Measurements from ENCODE around the gene SMYD3.

The SMYD3 gene

GRCh38 chr1:246540738-246541491, 33.8 kb upstream of the SMYD3 start:
- DNase-seq (ENCODE audit: extremely low spot score), result no peak
- POLR2A ChIA-PET, result no interaction called here
- CTCF ChIA-PET, result no interaction called here
- TF ChIP-seq SUZ12 (IDR thresholded peaks at IDR 0.05), result no peak
- no peak for TF ChIP-seq ARNT (IDR thresholded peaks at IDR 0.05)
- TF ChIP-seq BHLHE40 (IDR thresholded peaks at IDR 0.05; ENCODE audit: borderline replicate concordance), result no peak
- TF ChIP-seq HDGF (IDR thresholded peaks at IDR 0.05; ENCODE audit: borderline replicate concordance), result no peak
- TF ChIP-seq ELF4 (IDR thresholded peaks at IDR 0.05), result no peak
- TF ChIP-seq LEF1 (IDR thresholded peaks at IDR 0.05; ENCODE audit: borderline replicate concordance), result no peak
- TF ChIP-seq L3MBTL2 (conservative IDR thresholded peaks at IDR 0.05), result no peak
- no peak for TF ChIP-seq SP1 (IDR thresholded peaks at IDR 0.05)
- TF ChIP-seq NFRKB (IDR thresholded peaks at IDR 0.05), result no peak
- TF ChIP-seq CTBP1 (IDR thresholded peaks at IDR 0.05; ENCODE audit: borderline replicate concordance), result no peak
- TF ChIP-seq FOXK2 (IDR thresholded peaks at IDR 0.05), result no peak
- TF ChIP-seq FOXM1 (IDR thresholded peaks at IDR 0.05; ENCODE audit: borderline replicate concordance), result no peak
- no peak for TF ChIP-seq FOXA1 (IDR thresholded peaks at IDR 0.05)

DNA sequence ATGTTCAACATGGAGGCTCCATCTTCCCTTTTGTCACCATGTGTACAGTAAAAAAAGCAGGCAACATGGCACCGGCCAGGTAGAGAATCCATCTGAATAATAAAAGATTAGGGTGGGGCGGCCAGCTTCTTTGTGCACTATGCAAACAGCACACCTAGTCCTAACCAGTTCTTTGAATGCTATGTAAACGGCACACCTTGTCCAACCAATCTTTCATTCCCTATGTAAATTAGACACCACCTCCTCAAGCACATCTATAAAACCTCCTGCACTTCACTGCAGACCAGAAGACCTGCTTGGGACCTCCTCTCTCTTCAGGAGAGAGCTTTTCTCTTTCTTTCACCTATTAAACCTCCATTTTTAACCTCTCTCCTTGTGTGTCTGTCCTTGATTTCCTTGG, 30.8 kb upstream of the SMYD3 start:
- POLR2A ChIA-PET, result no interaction called here
- TF ChIP-seq LEF1 (IDR thresholded peaks at IDR 0.05; ENCODE audit: borderline replicate concordance) (no peak), ARNT (IDR thresholded peaks at IDR 0.05) (no peak), NFRKB (IDR thresholded peaks at IDR 0.05) (no peak), SUZ12 (IDR thresholded peaks at IDR 0.05) (no peak), SP1 (IDR thresholded peaks at IDR 0.05) (no peak), HDGF (IDR thresholded peaks at IDR 0.05; ENCODE audit: borderline replicate concordance) (no peak), L3MBTL2 (conservative IDR thresholded peaks at IDR 0.05) (no peak), ELF4 (IDR thresholded peaks at IDR 0.05) (no peak), CTBP1 (IDR thresholded peaks at IDR 0.05; ENCODE audit: borderline replicate concordance) (no peak), FOXM1 (IDR thresholded peaks at IDR 0.05; ENCODE audit: borderline replicate concordance) (no peak), FOXA1 (IDR thresholded peaks at IDR 0.05) (no peak), BHLHE40 (IDR thresholded peaks at IDR 0.05; ENCODE audit: borderline replicate concordance) (no peak), PKNOX1 (IDR thresholded peaks at IDR 0.05) (no peak), TARDBP (IDR thresholded peaks at IDR 0.05) (no peak)
- CTCF ChIA-PET, result no interaction called here
- DNase-seq (ENCODE audit: extremely low spot score), result no peak

DNA sequence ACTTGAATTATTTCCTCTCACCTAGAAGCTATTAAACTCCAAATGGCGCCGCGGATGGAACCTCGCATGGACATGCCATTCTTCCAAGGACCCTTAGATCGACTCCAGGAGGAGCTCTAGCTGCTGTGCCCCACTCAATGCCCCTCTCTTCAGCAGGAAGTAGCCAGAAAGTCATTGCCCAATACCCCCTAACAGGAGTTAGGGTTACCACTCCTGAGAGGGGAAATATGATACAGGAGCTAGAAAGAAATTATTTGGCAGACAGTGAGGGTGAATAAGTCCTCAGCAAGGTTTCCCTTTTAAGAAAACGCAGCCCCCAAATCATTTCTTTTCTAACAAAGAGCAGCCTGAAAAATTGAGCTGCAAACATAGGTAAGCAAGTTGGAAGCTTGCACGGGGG, 30.4 kb upstream of the SMYD3 start:
- ChIA-PET POLR2A (no interaction called here), CTCF (no interaction called here)
- no peak for DNase-seq (ENCODE audit: extremely low spot score)
- TF ChIP-seq NFRKB (IDR thresholded peaks at IDR 0.05) (no peak), CTBP1 (IDR thresholded peaks at IDR 0.05; ENCODE audit: borderline replicate concordance) (no peak), FOXA1 (IDR thresholded peaks at IDR 0.05) (no peak), SP1 (IDR thresholded peaks at IDR 0.05) (no peak), TARDBP (IDR thresholded peaks at IDR 0.05) (no peak), ARNT (IDR thresholded peaks at IDR 0.05) (no peak), ZNF384 (IDR thresholded peaks at IDR 0.05) (no peak), PKNOX1 (IDR thresholded peaks at IDR 0.05) (no peak), LEF1 (IDR thresholded peaks at IDR 0.05; ENCODE audit: borderline replicate concordance) (no peak)

GRCh38 chr1:246534114-246534513, 27.0 kb upstream of the SMYD3 start:
- ChIA-PET POLR2A (no interaction called here), CTCF (no interaction called here)
- TF ChIP-seq L3MBTL2 (conservative IDR thresholded peaks at IDR 0.05) (no peak), ZNF384 (IDR thresholded peaks at IDR 0.05) (no peak)
- no peak for DNase-seq (ENCODE audit: extremely low spot score)

GRCh38 chr1:246533371-246533905, 26.4 kb upstream of the SMYD3 start:
- POLR2A ChIA-PET, result no interaction called here
- CTCF ChIA-PET, result no interaction called here
- no peak for DNase-seq (ENCODE audit: extremely low spot score)
- TF ChIP-seq BHLHE40 (IDR thresholded peaks at IDR 0.05; ENCODE audit: borderline replicate concordance) (no peak), TARDBP (IDR thresholded peaks at IDR 0.05) (no peak), CTBP1 (IDR thresholded peaks at IDR 0.05; ENCODE audit: borderline replicate concordance) (no peak), FOXM1 (IDR thresholded peaks at IDR 0.05; ENCODE audit: borderline replicate concordance) (no peak), FOXK2 (IDR thresholded peaks at IDR 0.05) (no peak), LEF1 (IDR thresholded peaks at IDR 0.05; ENCODE audit: borderline replicate concordance) (no peak), ELF4 (IDR thresholded peaks at IDR 0.05) (no peak), NFRKB (IDR thresholded peaks at IDR 0.05) (no peak), L3MBTL2 (conservative IDR thresholded peaks at IDR 0.05) (no peak), HDGF (IDR thresholded peaks at IDR 0.05; ENCODE audit: borderline replicate concordance) (no peak), ZNF384 (IDR thresholded peaks at IDR 0.05) (no peak), PKNOX1 (IDR thresholded peaks at IDR 0.05) (no peak), FOXA1 (IDR thresholded peaks at IDR 0.05) (no peak), SP1 (IDR thresholded peaks at IDR 0.05) (no peak), ARNT (IDR thresholded peaks at IDR 0.05) (no peak), SUZ12 (IDR thresholded peaks at IDR 0.05) (no peak)

DNA sequence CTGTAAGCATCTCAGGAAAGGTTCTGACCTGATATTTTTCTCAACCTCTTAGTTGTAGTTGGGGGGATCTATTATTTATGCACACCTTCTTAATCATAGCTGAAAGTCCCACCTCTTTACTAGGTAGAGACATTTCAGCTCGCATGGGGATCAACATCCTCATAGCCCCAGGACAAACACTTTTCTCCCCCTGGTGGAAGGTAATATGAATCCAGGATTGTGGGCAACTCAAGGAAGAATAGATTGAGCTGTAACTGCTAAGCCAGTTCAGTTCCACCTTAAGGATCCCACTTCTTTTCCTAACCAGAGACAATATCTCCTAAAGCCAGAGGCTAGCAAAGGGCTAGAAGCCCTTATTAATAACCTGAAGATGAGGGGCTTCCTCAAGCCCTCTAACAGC, 25.4 kb upstream of the SMYD3 start:
- POLR2A ChIA-PET, result no interaction called here
- no peak for DNase-seq (ENCODE audit: extremely low spot score)
- CTCF ChIA-PET, result no interaction called here
- TF ChIP-seq BHLHE40 (IDR thresholded peaks at IDR 0.05; ENCODE audit: borderline replicate concordance) (no peak), CTBP1 (IDR thresholded peaks at IDR 0.05; ENCODE audit: borderline replicate concordance) (no peak), NFRKB (IDR thresholded peaks at IDR 0.05) (no peak), PKNOX1 (IDR thresholded peaks at IDR 0.05) (no peak), FOXM1 (IDR thresholded peaks at IDR 0.05; ENCODE audit: borderline replicate concordance) (no peak), SP1 (IDR thresholded peaks at IDR 0.05) (no peak), FOXK2 (IDR thresholded peaks at IDR 0.05) (no peak), TARDBP (IDR thresholded peaks at IDR 0.05) (no peak), ARNT (IDR thresholded peaks at IDR 0.05) (no peak)

Data from HEK293T (cell line).